ENCODE measurements around the gene OR6K2.
"Not testable (repeated sequence)": the region's sequence is repeated elsewhere in the genome, so short reads cannot be mapped to it uniquely, and the experiment has no call there.

OR6K2 gene

GRCh38 chr1:158700552-158700951 is at the start of gene OR6K2:
TSS of gene OR6K2 (minus strand) at chr1:158700652. CDS start at chr1:158700652, 0 bp downstream.
- DNase-seq = no peak

GRCh38 chr1:158735848-158736247 is 35.4 kb upstream of the OR6K2 start:
- intact Hi-C loops (cut with DNase I) = no loop called here
- DNase-seq = no peak

More at GRCh38 chr1:158700552-158700951, at the start of gene OR6K2:
- intact Hi-C loops (cut with DNase I) = no loop called here

- intact Hi-C loops (cut with DNase I) = no loop called here
- DNase-seq = no peak
These were observed 32.1 kb upstream of the OR6K2 start for GRCh38 chr1:158732524-158732923.

GRCh38 chr1:158731707-158732106 is 31.3 kb upstream of the OR6K2 start:
- no peak for DNase-seq
- intact Hi-C loops (cut with DNase I) = no loop called here

- intact Hi-C loops (cut with DNase I) = no loop called here
- no peak for DNase-seq
These were observed 30.0 kb upstream of the OR6K2 start for GRCh38 chr1:158730453-158730852.

- intact Hi-C loops (cut with DNase I) = no loop called here
- no peak for DNase-seq
These were observed 28.2 kb upstream of the OR6K2 start for GRCh38 chr1:158728510-158729225.

- DNase-seq = no peak
- intact Hi-C loops (cut with DNase I) = no loop called here
These were observed 24.0 kb upstream of the OR6K2 start for GRCh38 chr1:158724442-158724841.

GRCh38 chr1:158720620-158721019 is 20.2 kb upstream of the OR6K2 start, which contains the start of gene OR6K3:
TSS of gene OR6K3 (minus strand) at chr1:158720720. CDS start at chr1:158718115, 2,605 bp downstream.
- no peak for DNase-seq
- intact Hi-C loops (cut with DNase I) = no loop called here

- intact Hi-C loops (cut with DNase I) = no loop called here
- DNase-seq = no peak
These were observed 19.2 kb upstream of the OR6K2 start for GRCh38 chr1:158719664-158720063.

GRCh38 chr1:158717344-158717743 is 16.9 kb upstream of the OR6K2 start:
- DNase-seq = no peak
- intact Hi-C loops (cut with DNase I) = no loop called here

- intact Hi-C loops (cut with DNase I) = no loop called here
- DNase-seq = no peak
These were observed 15.9 kb upstream of the OR6K2 start for GRCh38 chr1:158716335-158716734.

- intact Hi-C loops (cut with DNase I) = no loop called here
- DNase-seq = no peak
These were observed 14.3 kb upstream of the OR6K2 start for GRCh38 chr1:158714754-158715153.

GRCh38 chr1:158711098-158711497 is 10.6 kb upstream of the OR6K2 start:
- no peak for DNase-seq
- intact Hi-C loops (cut with DNase I) = no loop called here

GRCh38 chr1:158706096-158706495 is 5.6 kb upstream of the OR6K2 start:
- intact Hi-C loops (cut with DNase I) = no loop called here
- peak in 34 of 42 donors; percentile 1 to 86 (median 30) for DNase-seq

GRCh38 chr1:158694596-158694995 is 5.9 kb downstream of the OR6K2 start:
- intact Hi-C loops (cut with DNase I) = no loop called here

GRCh38 chr1:158692356-158692755 is 8.1 kb downstream of the OR6K2 start:
- intact Hi-C loops (cut with DNase I) = no loop called here

More at GRCh38 chr1:158694596-158694995, 5.9 kb downstream of the OR6K2 start:
- no peak for DNase-seq

GRCh38 chr1:158691907-158692306 is 8.5 kb downstream of the OR6K2 start:
- DNase-seq = no peak
- intact Hi-C loops (cut with DNase I) = no loop called here

More at GRCh38 chr1:158692356-158692755, 8.1 kb downstream of the OR6K2 start:
- DNase-seq = no peak

- intact Hi-C loops (cut with DNase I); DNase-seq: not testable (repeated sequence)
These were observed 9.3 kb downstream of the OR6K2 start for GRCh38 chr1:158691149-158691548.

- DNase-seq = no peak
These were observed 10.6 kb downstream of the OR6K2 start for GRCh38 chr1:158689875-158690274.

GRCh38 chr1:158689110-158689509 is 11.3 kb downstream of the OR6K2 start:
- intact Hi-C loops (cut with DNase I) = no loop called here
- DNase-seq = no peak

More at GRCh38 chr1:158689875-158690274, 10.6 kb downstream of the OR6K2 start:
- intact Hi-C loops (cut with DNase I) = no loop called here

- intact Hi-C loops (cut with DNase I); DNase-seq: not testable (repeated sequence)
These were observed 12.1 kb downstream of the OR6K2 start for GRCh38 chr1:158688343-158688742.
